ENCODE results near the gene HUS1. TPM values are rescaled to one million over a fixed set of nuclear protein-coding genes. Genes with fewer than 3 reads are reported as not detected.

HUS1 gene
- polyA plus RNA-seq, 2 of the 4 experiments (the other 2 are of a cell fraction), result 18.0 to 39.8 TPM

GRCh38 chr7:47991741-47992311 is 12.4 kb upstream of the HUS1 start:
- Histone ChIP-seq H3K27ac (no peak overlapping the region), H3K4me3 (no peak overlapping the region), H3K4me1 (no peaks in the 10 kb centered on the region), H3K4me2 (peak overlapping the region; percentile 18; the same call in 1 of the 3 replicates), H3K9me3 (no peaks in the 10 kb centered on the region)
- FAIRE-seq, result no peak
- CTCF ChIA-PET, result interaction anchor here (0.6 to 8.0 kb wide), 32 partner anchors 8 to 725 kb away, joined by 3 to 173 read pairs (median 5); partner anchors contain the start of genes C7orf57 and HUS1
- POLR2A ChIA-PET, result interaction anchor here (0.5 to 1.2 kb wide), 2 partner anchors 97 to 99 kb away, joined by 5 to 7 read pairs; no protein-coding TSS in a partner anchor
- WGBS (ENCODE audit: missing lambda C conversion rate), result 60% methylated on average over 26 of the region's 26 CpGs
- peak; percentile 52 to 74 for DNase-seq (ENCODE audit: low read depth in 1 of 2, low spot score in 1 of 2)
- peak; percentile 95 to 100 for ATAC-seq
- TF ChIP-seq CTCF (IDR thresholded peaks at IDR 0.05) (peak; percentile 55), HEYL (CRISPR knock-in tag; IDR thresholded peaks at IDR 0.05) (no peak), SMC3 (IDR thresholded peaks at IDR 0.05) (peak; percentile 90), RAD21 (conservative IDR thresholded peaks at IDR 0.05 in 1 of 2, IDR thresholded peaks at IDR 0.05 in 1 of 2) (peak; percentile 82 to 91), HDAC2 (IDR thresholded peaks at IDR 0.05) (no peak), HOXA7 (CRISPR knock-in tag; IDR thresholded peaks at IDR 0.05) (no peak), CBX2 (IDR thresholded peaks at IDR 0.05; ENCODE audit: borderline replicate concordance, low read depth) (no peak), MAFK (IDR thresholded peaks at IDR 0.05; ENCODE audit: partially characterized antibody) (no peak)

GRCh38 chr7:47991270-47991669 is 11.9 kb upstream of the HUS1 start:
- DNase-seq (ENCODE audit: low read depth in 1 of 2, low spot score in 1 of 2) (no peak), ATAC-seq (peak in 1 of 2 experiments; percentile 14; a peak in 1 of 6 replicates), FAIRE-seq (no peak)
- WGBS (ENCODE audit: missing lambda C conversion rate), result 58% methylated on average over 1 of the region's 1 CpG
- TF ChIP-seq SREBF2 (IDR thresholded peaks at IDR 0.05) (no peak), RNF2 (IDR thresholded peaks at IDR 0.05; ENCODE audit: borderline replicate concordance, low read depth) (no peak), HOXA7 (CRISPR knock-in tag; IDR thresholded peaks at IDR 0.05) (no peak), HES2 (IDR thresholded peaks at IDR 0.05) (no peak), HDAC2 (IDR thresholded peaks at IDR 0.05) (no peak), POLR2AphosphoS2 (conservative IDR thresholded peaks at IDR 0.05; ENCODE audit: low read length) (no peak), HOXB13 (CRISPR knock-in tag; IDR thresholded peaks at IDR 0.05; ENCODE audit: low read depth) (no peak), EHMT2 (IDR thresholded peaks at IDR 0.05; ENCODE audit: low read depth) (no peak), EP300 (IDR thresholded peaks at IDR 0.05) (no peak), ELK1 (IDR thresholded peaks at IDR 0.05; ENCODE audit: low read depth, low read length) (no peak), FOSB (CRISPR knock-in tag; IDR thresholded peaks at IDR 0.05) (no peak), ZNF302 (CRISPR knock-in tag; IDR thresholded peaks at IDR 0.05) (no peak), ATOH8 (CRISPR knock-in tag; IDR thresholded peaks at IDR 0.05; ENCODE audit: low read depth) (no peak), HMGXB4 (CRISPR knock-in tag; IDR thresholded peaks at IDR 0.05; ENCODE audit: borderline replicate concordance) (no peak), MYC (IDR thresholded peaks at IDR 0.05; ENCODE audit: borderline replicate concordance, low read length) (no peak), TFCP2L1 (CRISPR knock-in tag; IDR thresholded peaks at IDR 0.05) (no peak), CTCF (IDR thresholded peaks at IDR 0.05) (no peak), ESRRA (IDR thresholded peaks at IDR 0.05; ENCODE audit: borderline replicate concordance, low read length) (no peak)
- ChIA-PET CTCF (interaction anchor here (0.6 to 8.0 kb wide), 32 partner anchors 8 to 737 kb away, joined by 3 to 173 read pairs (median 5); partner anchors contain the start of genes C7orf57 and HUS1), POLR2A (interaction anchor here (0.6 to 1.2 kb wide), 2 partner anchors 47 to 97 kb away, joined by 3 to 7 read pairs; no protein-coding TSS in a partner anchor)
- Histone ChIP-seq H3K4me1 (no peaks in the 10 kb centered on the region), H3K4me3 (no peak overlapping the region), H3K27ac (no peak overlapping the region), H3K4me2 (no peak overlapping the region), H3K9me3 (no peaks in the 10 kb centered on the region)

Data from A549 (cell line).